Lower leg skin (tissue), 3 donors: ENCODE results near the gene KLK7.

Source experiments
- POLR2A ChIP-seq, 2 donors: fragments of 450-650 bp; IDR thresholded peaks; one replicate each; pipeline ENCODE4 v1.6.1; 2016 to 2017; ENCODE audit warnings: antibody characterized with exemption in 2 of 2, mild to moderate bottlenecking in 1 of 2, moderate library complexity in 1 of 2
- TF ChIP-seq, protein P1 (sequence below), 3 donors: fragments of 450-650 bp; IDR thresholded peaks; one replicate each; pipeline ENCODE4 v1.5.1; 2016; ENCODE audit warnings: antibody characterized with exemption in 3 of 3, mild to moderate bottlenecking in 3 of 3, moderate library complexity in 2 of 3

DNA sequence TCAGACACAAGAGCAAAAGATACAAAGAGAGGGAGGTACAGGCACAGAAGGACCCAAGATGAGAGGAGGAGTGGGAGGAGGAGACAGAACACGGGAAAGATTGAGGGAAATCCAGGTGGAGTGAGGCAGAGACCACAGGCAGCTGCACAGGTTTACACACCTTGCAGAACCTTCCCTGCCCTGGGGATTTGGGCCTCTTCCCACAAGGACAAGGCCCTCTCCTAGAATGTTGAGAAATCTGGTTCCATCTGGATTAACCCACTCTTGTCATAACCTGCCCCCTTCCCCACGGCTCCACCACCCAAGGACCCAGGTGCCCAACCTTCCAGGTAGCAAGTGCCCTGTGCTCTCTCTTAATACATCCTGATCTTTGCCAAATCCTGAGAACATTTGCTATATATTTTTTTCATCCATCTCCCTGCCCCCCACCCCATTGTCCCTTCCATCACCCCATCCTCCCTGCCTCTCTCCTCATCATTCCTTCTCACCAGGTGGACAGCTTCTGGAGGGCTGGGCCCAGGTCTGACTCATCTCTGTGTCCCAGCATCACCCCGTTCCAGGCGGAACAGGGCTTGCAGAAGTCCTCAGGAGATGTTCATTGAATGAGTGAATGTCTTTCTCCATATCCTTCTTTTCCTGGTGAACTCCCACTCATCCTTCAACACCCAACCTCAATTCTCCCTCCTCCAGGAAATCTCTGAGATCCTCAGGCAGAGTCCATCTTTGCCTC is 26.5 kb upstream of the KLK7 start:
- TF ChIP-seq, protein P1, sequence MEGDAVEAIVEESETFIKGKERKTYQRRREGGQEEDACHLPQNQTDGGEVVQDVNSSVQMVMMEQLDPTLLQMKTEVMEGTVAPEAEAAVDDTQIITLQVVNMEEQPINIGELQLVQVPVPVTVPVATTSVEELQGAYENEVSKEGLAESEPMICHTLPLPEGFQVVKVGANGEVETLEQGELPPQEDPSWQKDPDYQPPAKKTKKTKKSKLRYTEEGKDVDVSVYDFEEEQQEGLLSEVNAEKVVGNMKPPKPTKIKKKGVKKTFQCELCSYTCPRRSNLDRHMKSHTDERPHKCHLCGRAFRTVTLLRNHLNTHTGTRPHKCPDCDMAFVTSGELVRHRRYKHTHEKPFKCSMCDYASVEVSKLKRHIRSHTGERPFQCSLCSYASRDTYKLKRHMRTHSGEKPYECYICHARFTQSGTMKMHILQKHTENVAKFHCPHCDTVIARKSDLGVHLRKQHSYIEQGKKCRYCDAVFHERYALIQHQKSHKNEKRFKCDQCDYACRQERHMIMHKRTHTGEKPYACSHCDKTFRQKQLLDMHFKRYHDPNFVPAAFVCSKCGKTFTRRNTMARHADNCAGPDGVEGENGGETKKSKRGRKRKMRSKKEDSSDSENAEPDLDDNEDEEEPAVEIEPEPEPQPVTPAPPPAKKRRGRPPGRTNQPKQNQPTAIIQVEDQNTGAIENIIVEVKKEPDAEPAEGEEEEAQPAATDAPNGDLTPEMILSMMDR (IDR thresholded peaks at IDR 0.05), result no peak
- TF ChIP-seq POLR2A (IDR thresholded peaks at IDR 0.05), result no peak
